ENCODE measurements around the gene RNF38. TPM values are rescaled to one million over a fixed set of nuclear protein-coding genes. Genes with fewer than 3 reads are reported as not detected.

Gene RNF38
- total RNA-seq, 1 donor from 2014 or later = 16.1 TPM

DNA sequence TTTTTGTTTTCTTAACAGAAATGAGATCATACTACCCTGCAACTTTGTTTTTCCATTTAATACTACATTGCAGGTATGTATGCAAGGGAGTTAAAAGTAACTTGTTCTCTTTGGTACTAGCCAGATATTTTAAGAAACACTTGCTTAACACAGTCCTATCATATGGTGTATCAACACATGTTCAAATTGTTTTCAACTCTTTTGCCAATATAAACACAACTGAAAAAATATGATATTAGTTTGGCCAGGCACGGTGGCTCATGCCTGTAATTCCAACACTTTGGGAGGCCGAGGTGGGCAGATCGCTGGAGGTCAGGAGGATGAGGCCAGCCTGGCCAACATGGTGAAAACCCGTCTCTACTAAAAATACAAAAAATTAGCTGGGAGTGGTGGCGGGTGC is 41.6 kb downstream of the RNF38 start:
- Histone ChIP-seq H3K4me1 (no peaks in the 10 kb centered on the region), H3K9me3 (no peaks in the 10 kb centered on the region), H3K4me3 (no peak overlapping the region), H3K36me3 (peaks cover 10 to 22% of the 10 kb centered on the region in 2 donors), H3K27me3 (no peaks in the 10 kb centered on the region), H3K27ac (no peak overlapping the region)
- intact Hi-C loops (cut with DNase I) = no loop called here
- TF ChIP-seq, protein P1, sequence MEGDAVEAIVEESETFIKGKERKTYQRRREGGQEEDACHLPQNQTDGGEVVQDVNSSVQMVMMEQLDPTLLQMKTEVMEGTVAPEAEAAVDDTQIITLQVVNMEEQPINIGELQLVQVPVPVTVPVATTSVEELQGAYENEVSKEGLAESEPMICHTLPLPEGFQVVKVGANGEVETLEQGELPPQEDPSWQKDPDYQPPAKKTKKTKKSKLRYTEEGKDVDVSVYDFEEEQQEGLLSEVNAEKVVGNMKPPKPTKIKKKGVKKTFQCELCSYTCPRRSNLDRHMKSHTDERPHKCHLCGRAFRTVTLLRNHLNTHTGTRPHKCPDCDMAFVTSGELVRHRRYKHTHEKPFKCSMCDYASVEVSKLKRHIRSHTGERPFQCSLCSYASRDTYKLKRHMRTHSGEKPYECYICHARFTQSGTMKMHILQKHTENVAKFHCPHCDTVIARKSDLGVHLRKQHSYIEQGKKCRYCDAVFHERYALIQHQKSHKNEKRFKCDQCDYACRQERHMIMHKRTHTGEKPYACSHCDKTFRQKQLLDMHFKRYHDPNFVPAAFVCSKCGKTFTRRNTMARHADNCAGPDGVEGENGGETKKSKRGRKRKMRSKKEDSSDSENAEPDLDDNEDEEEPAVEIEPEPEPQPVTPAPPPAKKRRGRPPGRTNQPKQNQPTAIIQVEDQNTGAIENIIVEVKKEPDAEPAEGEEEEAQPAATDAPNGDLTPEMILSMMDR (IDR thresholded peaks at IDR 0.05) = no peak
- DNase-seq (ENCODE audit: low spot score in 2 of 2) = no peak

DNA sequence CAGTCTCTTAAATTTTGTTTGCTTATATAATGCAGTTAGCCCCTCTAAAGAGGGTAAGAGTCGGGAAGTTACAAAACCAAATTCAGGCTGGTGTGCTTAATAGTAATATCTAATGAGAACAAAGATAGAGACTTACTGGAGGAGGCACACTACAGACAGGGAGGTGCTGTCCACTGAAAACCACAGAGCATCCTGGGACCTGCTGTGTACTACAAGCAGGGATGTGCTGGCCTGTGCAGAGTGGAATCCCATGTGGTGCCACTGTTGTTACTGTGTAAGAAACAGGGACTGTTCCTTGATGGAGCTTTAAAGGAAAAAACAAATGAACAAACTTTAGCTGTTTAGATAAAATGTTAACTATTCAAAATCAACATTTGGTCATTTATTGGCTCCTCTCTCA is 42.4 kb downstream of the RNF38 start:
- no peak for DNase-seq (ENCODE audit: low spot score in 2 of 2)
- Histone ChIP-seq H3K27ac (no peak overlapping the region), H3K4me1 (no peaks in the 10 kb centered on the region), H3K27me3 (no peaks in the 10 kb centered on the region), H3K9me3 (no peaks in the 10 kb centered on the region), H3K4me3 (no peak overlapping the region), H3K36me3 (peaks cover 10 to 22% of the 10 kb centered on the region in 2 donors)
- intact Hi-C loops (cut with DNase I) = no loop called here
- TF ChIP-seq, protein P1 (IDR thresholded peaks at IDR 0.05) = no peak

DNA sequence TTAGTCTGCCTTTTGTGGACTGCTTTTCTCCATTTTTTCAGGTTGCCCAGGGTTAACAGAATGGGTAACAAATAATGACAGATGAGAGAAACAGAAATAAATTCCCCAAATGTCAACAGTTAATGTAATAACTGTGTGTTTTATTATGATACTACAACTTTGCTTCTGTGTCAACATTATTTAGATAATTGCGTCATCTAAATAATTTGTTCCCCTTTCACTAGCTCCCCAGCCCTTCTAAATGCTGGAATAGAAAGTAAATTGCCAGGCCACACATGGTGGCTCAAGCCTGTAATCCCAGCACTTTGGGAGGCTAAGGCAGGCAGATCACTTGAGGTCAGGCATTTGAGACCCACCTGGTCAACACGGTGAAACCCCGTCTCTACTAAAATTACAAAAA is 53.5 kb downstream of the RNF38 start:
- H3K4me3 ChIP-seq = no peak overlapping the region
- intact Hi-C loops (cut with DNase I) = no loop called here
- no peak overlapping the region for H3K27ac ChIP-seq
- TF ChIP-seq, protein P1 (IDR thresholded peaks at IDR 0.05) = no peak
- DNase-seq (ENCODE audit: low spot score in 2 of 2) = no peak
- H3K4me1 ChIP-seq = no peaks in the 10 kb centered on the region
- peaks cover 56 to 63% of the 10 kb centered on the region in 2 donors for H3K36me3 ChIP-seq
- no peaks in the 10 kb centered on the region for H3K27me3 ChIP-seq
- no peaks in the 10 kb centered on the region for H3K9me3 ChIP-seq

DNA sequence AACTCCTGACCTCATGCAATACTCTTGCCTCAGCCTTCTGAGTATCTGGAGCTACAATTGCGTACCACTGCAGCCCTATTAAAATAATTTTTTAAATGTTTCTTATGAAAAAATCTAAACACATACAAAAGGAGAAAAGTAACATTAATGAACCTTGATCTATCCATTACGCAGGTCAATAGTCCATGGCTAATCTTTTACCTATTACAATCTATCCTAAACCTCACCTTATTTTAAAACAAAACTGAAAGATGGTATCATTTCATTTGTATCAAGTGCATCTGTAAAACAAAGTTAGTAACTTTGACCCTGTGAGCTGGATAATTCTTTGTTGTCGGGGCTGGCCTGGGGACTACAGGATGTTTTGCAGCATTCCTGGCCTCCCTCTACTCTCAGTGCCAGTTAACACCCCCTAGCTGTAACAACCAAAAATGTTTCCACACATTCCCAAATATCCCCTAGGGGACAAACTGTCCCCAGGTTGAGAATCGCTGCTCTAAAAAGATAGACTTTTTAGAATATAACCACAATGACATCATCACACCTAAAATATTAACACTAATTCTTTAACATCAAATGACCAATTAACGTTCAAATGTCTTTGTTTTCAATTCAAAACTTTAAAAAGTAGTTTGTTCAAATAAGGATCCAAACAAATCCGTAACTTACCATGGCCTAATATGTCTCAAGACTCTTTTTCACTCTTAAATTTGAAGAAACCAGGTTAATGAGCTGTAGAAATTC is 54.8 kb downstream of the RNF38 start:
- Histone ChIP-seq H3K27me3 (no peaks in the 10 kb centered on the region), H3K4me1 (no peaks in the 10 kb centered on the region), H3K9me3 (no peaks in the 10 kb centered on the region), H3K27ac (no peak overlapping the region), H3K36me3 (peaks cover 56 to 63% of the 10 kb centered on the region in 2 donors), H3K4me3 (no peak overlapping the region)
- TF ChIP-seq, protein P1 (IDR thresholded peaks at IDR 0.05) = no peak
- DNase-seq (ENCODE audit: low spot score in 2 of 2) = no peak
- intact Hi-C loops (cut with DNase I) = no loop called here

DNA sequence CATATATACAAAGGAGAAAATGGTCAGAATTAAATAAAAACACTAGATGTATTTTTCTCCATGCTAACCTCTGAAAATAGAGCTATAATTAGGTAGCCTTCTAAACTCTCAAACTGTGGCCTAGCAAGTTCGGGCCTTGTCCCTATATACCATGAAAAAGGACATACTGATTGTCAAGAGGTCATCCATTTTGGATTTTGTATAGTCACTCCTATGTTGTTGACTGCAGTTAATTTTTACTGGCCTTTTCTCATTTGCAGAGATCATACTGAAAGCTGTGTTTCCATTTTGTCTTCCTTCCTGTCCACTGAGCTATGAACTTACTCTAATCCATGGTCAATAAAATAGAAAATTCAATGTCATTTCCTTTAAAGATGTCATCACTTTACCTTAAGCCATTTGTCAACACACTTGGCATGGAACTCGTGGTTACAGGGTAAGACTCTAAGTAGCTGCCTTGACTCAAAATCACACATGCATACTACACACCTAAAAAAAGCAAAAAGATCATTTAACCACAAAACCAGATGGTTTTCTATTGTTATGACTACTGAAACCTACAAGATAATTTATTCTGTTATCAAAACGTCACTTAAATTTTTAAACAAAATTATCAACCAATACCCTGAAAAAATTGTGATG is 58.0 kb downstream of the RNF38 start:
- peaks cover 51 to 58% of the 10 kb centered on the region in 2 donors for H3K36me3 ChIP-seq
- intact Hi-C loops (cut with DNase I) = no loop called here
- H3K27me3 ChIP-seq = no peaks in the 10 kb centered on the region
- TF ChIP-seq, protein P1 (IDR thresholded peaks at IDR 0.05) = no peak
- H3K9me3 ChIP-seq = no peaks in the 10 kb centered on the region
- no peak overlapping the region for H3K27ac ChIP-seq
- H3K4me3 ChIP-seq = no peak overlapping the region
- no peak for DNase-seq (ENCODE audit: low spot score in 2 of 2)
- no peaks in the 10 kb centered on the region for H3K4me1 ChIP-seq
